ENCODE measurements around the gene PACRG.

DNA sequence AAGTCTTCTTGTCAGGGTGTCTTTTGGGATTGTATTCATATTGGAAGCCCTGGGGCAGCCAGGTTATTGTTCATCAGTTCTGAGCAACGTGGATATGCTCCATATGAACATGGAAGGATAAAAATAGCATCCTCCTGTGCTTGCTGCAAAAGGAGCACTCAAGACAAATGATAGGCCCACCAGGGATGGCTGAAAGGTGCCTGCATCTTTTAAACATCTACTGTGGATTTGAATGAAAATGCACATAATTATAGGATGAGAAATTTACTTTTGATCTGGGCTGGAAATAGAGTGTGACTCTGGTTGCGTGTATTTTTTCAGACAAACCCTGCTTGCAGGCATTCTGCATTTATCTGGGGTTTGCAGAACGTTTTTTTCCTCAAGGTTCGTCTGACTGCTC lies 299.1 kb downstream of the PACRG start:
- no peak for TF ChIP-seq EP300 (IDR thresholded peaks at IDR 0.05; ENCODE audit: borderline replicate concordance in 1 of 2, control insufficient read depth in 1 of 2, low read depth in 2 of 2, low read length in 2 of 2)
- no peak for TF ChIP-seq CEBPB (IDR thresholded peaks at IDR 0.05; ENCODE audit: borderline replicate concordance in 1 of 2, low read depth in 2 of 2, low read length in 2 of 2)
- no peak for TF ChIP-seq SIX5 (IDR thresholded peaks at IDR 0.05; ENCODE audit: low read depth, low read length, severe bottlenecking)
- TF ChIP-seq, protein P1, sequence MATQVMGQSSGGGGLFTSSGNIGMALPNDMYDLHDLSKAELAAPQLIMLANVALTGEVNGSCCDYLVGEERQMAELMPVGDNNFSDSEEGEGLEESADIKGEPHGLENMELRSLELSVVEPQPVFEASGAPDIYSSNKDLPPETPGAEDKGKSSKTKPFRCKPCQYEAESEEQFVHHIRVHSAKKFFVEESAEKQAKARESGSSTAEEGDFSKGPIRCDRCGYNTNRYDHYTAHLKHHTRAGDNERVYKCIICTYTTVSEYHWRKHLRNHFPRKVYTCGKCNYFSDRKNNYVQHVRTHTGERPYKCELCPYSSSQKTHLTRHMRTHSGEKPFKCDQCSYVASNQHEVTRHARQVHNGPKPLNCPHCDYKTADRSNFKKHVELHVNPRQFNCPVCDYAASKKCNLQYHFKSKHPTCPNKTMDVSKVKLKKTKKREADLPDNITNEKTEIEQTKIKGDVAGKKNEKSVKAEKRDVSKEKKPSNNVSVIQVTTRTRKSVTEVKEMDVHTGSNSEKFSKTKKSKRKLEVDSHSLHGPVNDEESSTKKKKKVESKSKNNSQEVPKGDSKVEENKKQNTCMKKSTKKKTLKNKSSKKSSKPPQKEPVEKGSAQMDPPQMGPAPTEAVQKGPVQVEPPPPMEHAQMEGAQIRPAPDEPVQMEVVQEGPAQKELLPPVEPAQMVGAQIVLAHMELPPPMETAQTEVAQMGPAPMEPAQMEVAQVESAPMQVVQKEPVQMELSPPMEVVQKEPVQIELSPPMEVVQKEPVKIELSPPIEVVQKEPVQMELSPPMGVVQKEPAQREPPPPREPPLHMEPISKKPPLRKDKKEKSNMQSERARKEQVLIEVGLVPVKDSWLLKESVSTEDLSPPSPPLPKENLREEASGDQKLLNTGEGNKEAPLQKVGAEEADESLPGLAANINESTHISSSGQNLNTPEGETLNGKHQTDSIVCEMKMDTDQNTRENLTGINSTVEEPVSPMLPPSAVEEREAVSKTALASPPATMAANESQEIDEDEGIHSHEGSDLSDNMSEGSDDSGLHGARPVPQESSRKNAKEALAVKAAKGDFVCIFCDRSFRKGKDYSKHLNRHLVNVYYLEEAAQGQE (IDR thresholded peaks at IDR 0.05; ENCODE audit: low read depth, low read length): no peak
- TF ChIP-seq, protein P2, sequence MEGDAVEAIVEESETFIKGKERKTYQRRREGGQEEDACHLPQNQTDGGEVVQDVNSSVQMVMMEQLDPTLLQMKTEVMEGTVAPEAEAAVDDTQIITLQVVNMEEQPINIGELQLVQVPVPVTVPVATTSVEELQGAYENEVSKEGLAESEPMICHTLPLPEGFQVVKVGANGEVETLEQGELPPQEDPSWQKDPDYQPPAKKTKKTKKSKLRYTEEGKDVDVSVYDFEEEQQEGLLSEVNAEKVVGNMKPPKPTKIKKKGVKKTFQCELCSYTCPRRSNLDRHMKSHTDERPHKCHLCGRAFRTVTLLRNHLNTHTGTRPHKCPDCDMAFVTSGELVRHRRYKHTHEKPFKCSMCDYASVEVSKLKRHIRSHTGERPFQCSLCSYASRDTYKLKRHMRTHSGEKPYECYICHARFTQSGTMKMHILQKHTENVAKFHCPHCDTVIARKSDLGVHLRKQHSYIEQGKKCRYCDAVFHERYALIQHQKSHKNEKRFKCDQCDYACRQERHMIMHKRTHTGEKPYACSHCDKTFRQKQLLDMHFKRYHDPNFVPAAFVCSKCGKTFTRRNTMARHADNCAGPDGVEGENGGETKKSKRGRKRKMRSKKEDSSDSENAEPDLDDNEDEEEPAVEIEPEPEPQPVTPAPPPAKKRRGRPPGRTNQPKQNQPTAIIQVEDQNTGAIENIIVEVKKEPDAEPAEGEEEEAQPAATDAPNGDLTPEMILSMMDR (IDR thresholded peaks at IDR 0.05 in 2 of 3, conservative IDR thresholded peaks at IDR 0.05 in 1 of 3; ENCODE audit: control insufficient read depth in 2 of 3, extremely low read depth in 1 of 3, insufficient read depth in 1 of 3, low read depth in 3 of 3, low read length in 3 of 3): no peak
